Mesothelial cell of epicardium (in vitro differentiated cells): Measurements from ENCODE around the gene ESYT2. TPM values are rescaled to one million over a fixed set of nuclear protein-coding genes. Genes with fewer than 3 reads are reported as not detected.

Source experiments
- DNase-seq, 2 experiments: peaks; one replicate each; pipeline ENCODE4 v3.0.0; 2021; ENCODE audit warnings: low spot score in 2 of 2; ENCODE audit not compliant: unreplicated experiment in 2 of 2
- H3K27ac Mint-ChIP-seq: 2 replicates; pipeline ENCODE4 v1.8.0; 2021; ENCODE audit warnings: mixed read lengths
- H3K27me3 Mint-ChIP-seq: 2 replicates; pipeline ENCODE4 v1.8.0; 2021; ENCODE audit warnings: low read depth, mixed read lengths
- H3K36me3 Mint-ChIP-seq: 2 replicates; pipeline ENCODE4 v1.8.0; 2021; ENCODE audit warnings: mixed read lengths
- H3K4me1 Mint-ChIP-seq: 2 replicates; pipeline ENCODE4 v1.8.0; 2021; ENCODE audit warnings: mixed read lengths
- H3K4me3 Mint-ChIP-seq: 2 replicates; pipeline ENCODE4 v1.8.0; 2021; ENCODE audit warnings: mild to moderate bottlenecking, moderate library complexity, mixed read lengths
- H3K9me3 Mint-ChIP-seq: 2 replicates; pipeline ENCODE4 v1.8.0; 2021; ENCODE audit warnings: mixed read lengths
- CTCF ChIP-seq: fragments of 200-600 bp; sonication (generic); IDR thresholded peaks from one replicate; pipeline ENCODE4 v1.5.0; 2021; ENCODE audit warnings: antibody characterized with exemption; ENCODE audit not compliant: unreplicated experiment
- total RNA-seq: library from RNA; stranded (reverse); gene quantifications from 3 replicates; pipeline ENCODE4 v1.2.1, GENCODE V29; 2021

The ESYT2 gene
- total RNA-seq, 1 donor from 2014 or later, result 37.1 TPM

- no peak for TF ChIP-seq CTCF
- no peaks in the 10 kb centered on the region for H3K4me1 Mint-ChIP-seq
- H3K27ac Mint-ChIP-seq, result no peak overlapping the region
- no peak overlapping the region for H3K4me3 Mint-ChIP-seq
- no peaks in the 10 kb centered on the region for H3K9me3 Mint-ChIP-seq
- peaks cover 15% of the 10 kb centered on the region for H3K36me3 Mint-ChIP-seq
- no peak for DNase-seq
- H3K27me3 Mint-ChIP-seq, result no peaks in the 10 kb centered on the region
These were observed 134.7 kb downstream of the ESYT2 start for GRCh38 chr7:158694650-158695049.

- H3K9me3 Mint-ChIP-seq, result no peaks in the 10 kb centered on the region
- H3K36me3 Mint-ChIP-seq, result peaks cover 15% of the 10 kb centered on the region
- no peak for DNase-seq
- no peak overlapping the region for H3K27ac Mint-ChIP-seq
- H3K27me3 Mint-ChIP-seq, result no peaks in the 10 kb centered on the region
- no peaks in the 10 kb centered on the region for H3K4me1 Mint-ChIP-seq
- no peak for TF ChIP-seq CTCF
- no peak overlapping the region for H3K4me3 Mint-ChIP-seq
These were observed 139.8 kb downstream of the ESYT2 start for GRCh38 chr7:158689488-158689887.

- H3K4me1 Mint-ChIP-seq, result no peaks in the 10 kb centered on the region
- no peak overlapping the region for H3K27ac Mint-ChIP-seq
- no peak for DNase-seq
- TF ChIP-seq CTCF, result no peak
- H3K9me3 Mint-ChIP-seq, result no peaks in the 10 kb centered on the region
- H3K36me3 Mint-ChIP-seq, result peaks cover 12% of the 10 kb centered on the region
- H3K4me3 Mint-ChIP-seq, result no peak overlapping the region
- H3K27me3 Mint-ChIP-seq, result no peaks in the 10 kb centered on the region
These were observed 141.9 kb downstream of the ESYT2 start for GRCh38 chr7:158687406-158687805.

- H3K9me3 Mint-ChIP-seq, result no peaks in the 10 kb centered on the region
- no peak overlapping the region for H3K4me3 Mint-ChIP-seq
- no peak for DNase-seq
- no peak overlapping the region for H3K27ac Mint-ChIP-seq
- no peak for TF ChIP-seq CTCF
- no peaks in the 10 kb centered on the region for H3K4me1 Mint-ChIP-seq
- peaks cover 9% of the 10 kb centered on the region for H3K36me3 Mint-ChIP-seq
- H3K27me3 Mint-ChIP-seq, result no peaks in the 10 kb centered on the region
These were observed 143.6 kb downstream of the ESYT2 start for GRCh38 chr7:158685693-158686092.

GRCh38 chr7:158684329-158684728, 145.0 kb downstream of the ESYT2 start:
- no peaks in the 10 kb centered on the region for H3K4me1 Mint-ChIP-seq
- DNase-seq, result no peak
- no peak for TF ChIP-seq CTCF
- peaks cover 10% of the 10 kb centered on the region for H3K36me3 Mint-ChIP-seq
- H3K27me3 Mint-ChIP-seq, result no peaks in the 10 kb centered on the region
- no peaks in the 10 kb centered on the region for H3K9me3 Mint-ChIP-seq
- H3K4me3 Mint-ChIP-seq, result no peak overlapping the region
- H3K27ac Mint-ChIP-seq, result no peak overlapping the region

GRCh38 chr7:158683541-158683940, 145.8 kb downstream of the ESYT2 start:
- Mint-ChIP-seq H3K36me3 (peaks cover 13% of the 10 kb centered on the region), H3K9me3 (no peaks in the 10 kb centered on the region), H3K27ac (no peak overlapping the region), H3K27me3 (no peaks in the 10 kb centered on the region), H3K4me1 (no peaks in the 10 kb centered on the region), H3K4me3 (no peak overlapping the region)
- TF ChIP-seq CTCF, result no peak
- no peak for DNase-seq
